Measurements from ENCODE around the gene GPR146.

The GPR146 gene, protein sequence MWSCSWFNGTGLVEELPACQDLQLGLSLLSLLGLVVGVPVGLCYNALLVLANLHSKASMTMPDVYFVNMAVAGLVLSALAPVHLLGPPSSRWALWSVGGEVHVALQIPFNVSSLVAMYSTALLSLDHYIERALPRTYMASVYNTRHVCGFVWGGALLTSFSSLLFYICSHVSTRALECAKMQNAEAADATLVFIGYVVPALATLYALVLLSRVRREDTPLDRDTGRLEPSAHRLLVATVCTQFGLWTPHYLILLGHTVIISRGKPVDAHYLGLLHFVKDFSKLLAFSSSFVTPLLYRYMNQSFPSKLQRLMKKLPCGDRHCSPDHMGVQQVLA

DNA sequence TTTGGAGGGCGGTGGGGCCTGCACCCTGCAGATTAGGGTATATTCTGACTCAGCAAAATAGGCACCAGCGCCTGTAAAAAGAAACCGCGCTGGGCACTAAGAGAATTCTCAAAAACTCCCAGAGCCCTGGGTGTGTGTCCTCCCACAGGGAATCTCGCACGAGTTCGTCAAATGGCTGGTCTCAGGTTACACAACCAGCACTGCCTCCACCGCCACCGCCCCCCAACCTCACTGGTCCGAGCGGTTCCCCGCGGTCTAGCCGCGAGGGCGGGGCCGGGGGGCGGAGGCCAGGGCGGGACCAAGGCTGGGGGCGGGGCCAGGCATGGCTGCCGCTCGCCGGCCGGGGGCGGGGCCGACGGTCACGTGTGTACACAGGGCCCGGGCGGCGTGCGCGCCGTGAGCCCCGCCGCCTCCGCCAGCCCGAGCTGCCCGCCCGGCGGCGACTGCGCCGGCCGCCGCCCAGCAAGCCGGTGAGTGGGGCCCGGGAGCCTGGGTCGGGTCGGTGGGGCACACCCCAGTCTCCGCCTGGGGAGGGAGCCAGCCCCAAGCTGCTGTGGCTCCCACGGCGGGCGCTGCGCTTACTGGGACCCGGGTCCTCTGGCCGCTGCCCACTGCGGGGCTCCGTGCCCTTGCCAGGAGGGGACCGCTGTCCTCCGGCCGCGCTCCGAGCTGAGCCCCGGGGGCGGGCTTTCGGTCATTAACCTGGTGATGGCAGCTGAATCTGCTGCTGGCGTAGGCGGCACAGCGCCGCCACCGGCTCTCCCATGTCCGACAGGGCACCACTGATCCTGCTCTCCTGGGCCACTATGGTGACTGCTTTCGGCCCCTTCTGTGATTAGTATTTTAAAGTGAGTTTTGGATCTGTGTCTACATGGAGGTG, at the start of gene GPR146:
Gene GPR146, plus strand, starts transcription at position 358 of the 880 bp plus-strand sequence. CDS start 12,970 bp downstream, outside the sequence.
- peak within 1 kb of the TSS; percentile 64 for H3K4me3 ChIP-seq (ENCODE audit: low read depth, low read length)
- DNase-seq (ENCODE audit: low read depth), result peak; percentile 74
- TF ChIP-seq, protein P1, sequence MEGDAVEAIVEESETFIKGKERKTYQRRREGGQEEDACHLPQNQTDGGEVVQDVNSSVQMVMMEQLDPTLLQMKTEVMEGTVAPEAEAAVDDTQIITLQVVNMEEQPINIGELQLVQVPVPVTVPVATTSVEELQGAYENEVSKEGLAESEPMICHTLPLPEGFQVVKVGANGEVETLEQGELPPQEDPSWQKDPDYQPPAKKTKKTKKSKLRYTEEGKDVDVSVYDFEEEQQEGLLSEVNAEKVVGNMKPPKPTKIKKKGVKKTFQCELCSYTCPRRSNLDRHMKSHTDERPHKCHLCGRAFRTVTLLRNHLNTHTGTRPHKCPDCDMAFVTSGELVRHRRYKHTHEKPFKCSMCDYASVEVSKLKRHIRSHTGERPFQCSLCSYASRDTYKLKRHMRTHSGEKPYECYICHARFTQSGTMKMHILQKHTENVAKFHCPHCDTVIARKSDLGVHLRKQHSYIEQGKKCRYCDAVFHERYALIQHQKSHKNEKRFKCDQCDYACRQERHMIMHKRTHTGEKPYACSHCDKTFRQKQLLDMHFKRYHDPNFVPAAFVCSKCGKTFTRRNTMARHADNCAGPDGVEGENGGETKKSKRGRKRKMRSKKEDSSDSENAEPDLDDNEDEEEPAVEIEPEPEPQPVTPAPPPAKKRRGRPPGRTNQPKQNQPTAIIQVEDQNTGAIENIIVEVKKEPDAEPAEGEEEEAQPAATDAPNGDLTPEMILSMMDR (IDR thresholded peaks at IDR 0.05; ENCODE audit: control insufficient read depth, extremely low read depth, insufficient read depth), result peak; percentile 34

DNA sequence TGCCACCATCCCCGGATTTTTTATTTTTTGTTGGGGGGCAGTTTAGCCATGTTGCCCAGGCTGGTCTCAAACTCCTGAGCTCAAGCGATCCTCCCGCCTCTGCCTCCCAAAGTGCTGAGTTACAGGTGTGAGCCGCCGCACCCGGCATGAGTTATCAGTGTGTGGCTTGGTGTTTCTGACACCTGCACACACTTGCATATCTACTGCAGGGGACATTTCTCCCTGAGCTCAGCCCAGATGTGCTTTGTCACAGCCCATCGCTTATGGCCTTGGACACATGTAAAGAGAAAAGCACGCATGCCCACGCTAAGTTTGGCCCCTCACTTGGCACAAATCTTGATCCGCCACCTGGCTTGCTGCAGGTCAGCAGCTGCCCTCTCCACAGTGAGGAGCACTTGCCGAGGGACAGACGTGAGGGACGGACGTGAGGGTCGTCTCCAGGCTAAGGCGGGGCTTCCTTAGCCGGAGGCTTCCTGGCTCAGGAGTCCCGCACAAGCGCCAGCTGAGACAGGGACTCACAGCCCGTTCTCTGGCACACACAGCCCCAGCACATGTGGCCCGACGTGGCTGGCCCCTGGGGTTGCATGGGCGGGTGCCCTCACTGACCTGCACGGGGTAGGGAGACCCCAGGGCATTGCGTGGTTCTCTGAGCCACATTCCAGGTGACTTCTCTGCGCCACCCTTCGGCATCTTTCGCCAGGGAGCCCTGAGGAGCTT, 49.6 kb upstream of the GPR146 start:
- TF ChIP-seq, protein P1 (IDR thresholded peaks at IDR 0.05; ENCODE audit: control insufficient read depth, extremely low read depth, insufficient read depth), result no peak

DNA sequence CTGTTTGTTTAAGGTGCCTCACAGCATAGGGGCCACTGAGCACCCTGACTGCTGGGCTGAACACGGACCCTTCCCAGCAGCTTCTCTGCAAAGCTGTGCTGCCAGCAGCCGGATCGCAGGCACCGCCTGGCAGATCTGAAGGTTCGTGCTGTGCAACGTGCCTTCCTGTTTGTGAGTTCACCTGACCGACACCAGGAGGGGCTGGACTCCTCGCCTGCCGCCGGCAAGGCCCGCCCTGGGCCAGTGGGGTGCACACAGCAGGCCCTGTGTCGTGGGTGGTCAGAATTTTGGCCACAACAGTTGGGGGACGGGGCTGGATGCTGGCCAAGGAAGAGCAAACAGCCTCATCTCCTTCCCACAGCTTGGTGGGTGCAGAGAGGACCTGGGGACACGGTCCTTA, 48.8 kb upstream of the GPR146 start:
- no peak overlapping the region for H3K4me3 ChIP-seq (ENCODE audit: low read depth, low read length)
- TF ChIP-seq, protein P1 (IDR thresholded peaks at IDR 0.05; ENCODE audit: control insufficient read depth, extremely low read depth, insufficient read depth), result no peak
- no peak for DNase-seq (ENCODE audit: low read depth)

More for the DNA sequence above, 49.6 kb upstream of the GPR146 start:
- DNase-seq (ENCODE audit: low read depth), result no peak
- no peak overlapping the region for H3K4me3 ChIP-seq (ENCODE audit: low read depth, low read length)

DNA sequence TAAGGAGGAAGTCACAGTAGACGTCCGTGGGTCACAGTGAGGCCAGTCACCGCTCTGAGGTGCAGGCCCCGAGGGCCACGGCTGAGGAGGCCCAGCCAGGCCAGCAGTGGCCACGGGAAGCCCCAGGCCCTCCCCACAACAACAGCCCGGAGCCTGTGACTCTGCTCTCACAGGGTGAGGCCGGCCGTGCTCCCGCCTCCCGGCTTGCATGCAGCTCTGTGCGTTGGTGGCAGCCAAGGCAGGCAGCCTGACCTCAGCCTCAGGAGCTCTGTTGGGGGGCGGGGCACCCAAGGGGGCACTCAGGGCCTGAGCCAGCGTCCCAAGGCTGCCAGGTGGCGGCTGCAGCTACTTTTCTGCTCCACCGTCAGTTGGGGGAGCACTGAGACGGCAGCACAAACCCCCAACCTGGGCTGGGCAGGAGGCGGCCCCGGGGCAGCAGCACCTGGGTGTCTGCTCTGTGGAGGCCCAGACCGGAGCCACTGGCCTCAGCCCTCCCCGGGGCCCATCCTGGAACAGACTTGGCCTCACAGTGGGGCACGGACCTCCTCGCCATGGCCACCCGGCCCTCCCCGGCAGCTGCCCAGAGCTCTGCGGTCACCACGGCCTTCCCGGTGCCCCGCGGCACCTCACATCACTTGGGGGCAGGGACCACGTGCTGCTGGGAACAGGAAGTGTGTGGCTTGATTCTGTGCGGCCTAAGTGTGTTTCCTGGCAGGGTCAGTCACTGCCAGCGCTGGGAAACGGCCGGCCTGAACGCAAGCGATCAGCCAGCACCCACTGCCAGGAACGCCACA, 48.1 kb upstream of the GPR146 start:
- H3K4me3 ChIP-seq (ENCODE audit: low read depth, low read length), result no peak overlapping the region
- no peak for DNase-seq (ENCODE audit: low read depth)
- TF ChIP-seq, protein P1 (IDR thresholded peaks at IDR 0.05; ENCODE audit: control insufficient read depth, extremely low read depth, insufficient read depth), result no peak

DNA sequence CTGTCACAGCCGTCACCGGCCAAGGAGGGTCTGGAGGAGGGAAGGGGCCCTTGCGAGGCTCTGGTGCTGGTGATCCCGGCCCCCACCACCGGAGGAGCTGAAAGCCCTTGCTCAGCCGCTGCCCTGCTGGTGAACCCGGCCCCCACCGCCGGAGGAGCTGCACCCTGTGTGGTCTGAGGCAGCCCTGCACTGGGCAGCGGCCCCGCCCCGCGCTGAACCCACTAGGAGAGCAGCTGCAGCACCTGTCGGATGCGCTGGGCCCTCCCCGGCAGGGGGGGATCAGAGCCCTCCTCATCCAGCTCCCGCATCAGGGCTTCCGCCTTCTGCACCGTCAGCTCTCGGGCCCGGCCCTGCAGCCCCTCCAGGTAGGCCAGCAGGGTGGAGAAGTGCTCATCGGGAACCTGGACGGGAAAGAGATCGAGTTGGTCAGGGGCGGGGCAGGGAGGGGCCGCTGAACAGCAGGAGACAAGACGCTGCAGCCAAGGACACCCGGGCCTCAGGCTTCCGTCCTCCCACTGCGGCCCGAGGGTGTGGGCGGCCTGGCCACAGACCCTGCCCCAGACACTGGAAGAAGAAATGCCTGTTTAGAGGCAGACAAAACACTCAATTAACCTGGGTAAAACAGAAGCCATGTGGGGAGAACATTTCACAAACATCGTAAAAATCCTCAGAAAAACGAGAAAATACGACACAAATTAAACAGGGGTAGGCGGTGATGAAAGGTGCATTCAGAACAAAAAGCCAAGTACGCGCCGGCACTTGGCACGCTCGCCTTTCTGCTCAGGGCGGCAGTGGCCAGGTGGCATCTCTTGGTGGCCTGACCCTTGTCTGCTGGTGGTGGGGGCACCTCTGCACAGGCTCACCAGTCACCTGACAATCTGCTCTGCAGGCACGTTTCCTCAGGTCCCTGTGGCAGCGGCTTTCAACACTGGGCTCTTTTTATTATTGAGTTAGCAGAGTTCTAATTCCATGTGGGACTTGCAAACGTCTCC, 46.6 kb upstream of the GPR146 start:
- TF ChIP-seq, protein P1 (IDR thresholded peaks at IDR 0.05; ENCODE audit: control insufficient read depth, extremely low read depth, insufficient read depth), result no peak
- H3K4me3 ChIP-seq (ENCODE audit: low read depth, low read length), result no peak overlapping the region
- DNase-seq (ENCODE audit: low read depth), result no peak
